Vagina (tissue), 2 donors: ENCODE data around the gene MDN1.

Experiments
- POLR2AphosphoS5 ChIP-seq, 2 donors: sonication (generic); formaldehyde crosslinking; IDR thresholded peaks; one replicate each; pipeline ENCODE4 v1.9.0; 2017; ENCODE audit warnings: antibody characterized with exemption in 2 of 2, mild to moderate bottlenecking in 2 of 2, low read depth in 1 of 2; ENCODE audit not compliant: insufficient read depth in 1 of 2
- TF ChIP-seq, protein P1 (sequence below), 3 experiments: fragments of 450-650 bp in 2 of 3; fragments of 200-600 bp in 1 of 3; sonication (generic) in 1 of 3; IDR thresholded peaks; one replicate each; pipeline ENCODE4 v1.5.1; 2017 to 2019; ENCODE audit warnings: antibody characterized with exemption in 3 of 3, mild to moderate bottlenecking in 2 of 3, moderate library complexity in 2 of 3

- TF ChIP-seq, protein P1, sequence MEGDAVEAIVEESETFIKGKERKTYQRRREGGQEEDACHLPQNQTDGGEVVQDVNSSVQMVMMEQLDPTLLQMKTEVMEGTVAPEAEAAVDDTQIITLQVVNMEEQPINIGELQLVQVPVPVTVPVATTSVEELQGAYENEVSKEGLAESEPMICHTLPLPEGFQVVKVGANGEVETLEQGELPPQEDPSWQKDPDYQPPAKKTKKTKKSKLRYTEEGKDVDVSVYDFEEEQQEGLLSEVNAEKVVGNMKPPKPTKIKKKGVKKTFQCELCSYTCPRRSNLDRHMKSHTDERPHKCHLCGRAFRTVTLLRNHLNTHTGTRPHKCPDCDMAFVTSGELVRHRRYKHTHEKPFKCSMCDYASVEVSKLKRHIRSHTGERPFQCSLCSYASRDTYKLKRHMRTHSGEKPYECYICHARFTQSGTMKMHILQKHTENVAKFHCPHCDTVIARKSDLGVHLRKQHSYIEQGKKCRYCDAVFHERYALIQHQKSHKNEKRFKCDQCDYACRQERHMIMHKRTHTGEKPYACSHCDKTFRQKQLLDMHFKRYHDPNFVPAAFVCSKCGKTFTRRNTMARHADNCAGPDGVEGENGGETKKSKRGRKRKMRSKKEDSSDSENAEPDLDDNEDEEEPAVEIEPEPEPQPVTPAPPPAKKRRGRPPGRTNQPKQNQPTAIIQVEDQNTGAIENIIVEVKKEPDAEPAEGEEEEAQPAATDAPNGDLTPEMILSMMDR (IDR thresholded peaks at IDR 0.05), result no peak
- TF ChIP-seq POLR2AphosphoS5 (IDR thresholded peaks at IDR 0.05; ENCODE audit: insufficient read depth in 1 of 2, low read depth in 1 of 2), result no peak
Measured at GRCh38 chr6:89853068-89853467, 33.5 kb upstream of the MDN1 start.
